GM18867 (cell line): ENCODE data around the gene ZNF534.
"Not testable (repeated sequence)": the region's sequence is repeated elsewhere in the genome, so short reads cannot be mapped to it uniquely, and the experiment has no call there.

Experiments used
- ATAC-seq: cut with Tn5 transposase; IDR thresholded peaks from one replicate; pipeline ENCODE4 v1.9.1; 2021; ENCODE audit warnings: mild to moderate bottlenecking, moderate library complexity; ENCODE audit not compliant: unreplicated experiment

ZNF534 gene

DNA sequence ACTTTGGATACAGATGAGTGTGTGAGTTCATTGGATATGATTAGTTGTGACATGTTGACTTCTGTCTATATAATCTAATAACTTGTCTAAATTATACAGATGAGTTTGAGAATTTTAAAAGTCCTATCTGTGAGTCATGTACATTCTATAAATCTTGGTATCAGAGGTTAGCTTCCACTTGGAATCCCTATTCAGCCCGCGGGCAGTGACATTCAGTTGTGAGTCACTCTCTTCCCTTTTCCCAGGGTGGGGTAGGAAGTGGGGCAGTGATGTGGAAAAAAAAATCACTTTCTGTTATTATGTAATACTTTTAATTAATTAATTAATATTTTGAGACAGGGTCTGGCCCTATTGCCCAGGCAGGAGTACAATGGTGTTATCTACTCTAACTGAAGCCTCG, 65.6 kb downstream of the ZNF534 start:
- no peak for ATAC-seq

DNA sequence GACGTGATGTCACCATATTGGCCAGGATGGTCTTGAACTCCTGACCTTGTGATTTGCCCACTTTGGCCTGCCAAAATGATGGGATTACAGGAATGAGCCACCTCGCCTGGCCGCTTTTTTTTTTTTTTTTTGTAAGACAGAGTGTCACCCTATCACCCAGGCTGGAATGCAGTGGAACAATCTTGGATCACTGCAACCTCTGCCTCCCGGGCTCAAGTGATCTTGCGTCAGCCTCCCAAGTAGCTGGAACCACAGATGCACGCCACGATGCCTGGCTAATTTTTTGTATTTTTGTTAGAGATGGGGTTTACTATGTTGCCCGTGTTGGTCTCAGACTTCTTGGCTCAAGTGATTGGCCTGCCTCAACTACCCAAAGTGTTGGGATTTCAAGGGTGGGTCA, 69.6 kb downstream of the ZNF534 start:
- ATAC-seq: no peak

DNA sequence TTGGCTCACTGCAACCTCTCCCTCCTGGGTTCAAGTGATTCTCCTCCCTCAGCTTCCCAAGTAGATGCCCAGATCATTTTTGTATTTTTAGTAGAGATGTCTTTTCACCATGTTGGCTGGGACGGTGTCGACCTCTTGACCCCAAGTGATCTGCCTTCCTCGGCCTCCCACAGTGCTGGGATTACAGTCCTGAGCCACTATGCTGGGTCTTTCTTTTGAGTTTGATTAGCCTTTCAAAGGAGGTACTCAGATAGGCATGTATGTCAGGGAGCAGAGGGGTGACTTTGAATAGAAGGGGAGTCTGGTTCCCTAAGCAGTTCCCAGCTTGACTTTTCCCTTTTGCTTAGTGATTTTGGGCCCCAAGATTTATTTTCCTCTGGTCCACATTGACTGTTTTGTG, 71.5 kb downstream of the ZNF534 start:
- not testable (repeated sequence) for ATAC-seq

DNA sequence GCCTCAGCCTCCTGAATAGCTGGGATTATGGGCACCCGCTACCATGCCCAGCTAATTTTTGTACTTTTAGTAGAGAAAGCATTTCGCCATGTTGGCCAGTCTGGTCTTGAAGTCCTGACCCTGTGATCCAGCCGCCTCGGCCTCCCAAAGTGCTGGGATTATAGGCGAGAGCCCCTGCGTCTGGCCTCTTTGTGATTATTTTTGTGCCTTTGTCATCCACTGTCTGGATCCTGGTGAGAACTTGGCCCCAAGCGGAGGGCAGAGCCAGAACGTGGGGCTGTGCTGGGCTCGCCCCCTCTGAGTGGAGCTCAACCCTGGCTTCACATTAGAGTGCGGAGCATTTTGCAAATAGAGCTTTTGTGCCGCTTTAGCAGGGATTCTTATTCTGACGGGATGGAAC, 72.0 kb downstream of the ZNF534 start:
- ATAC-seq: not testable (repeated sequence)
